Esophagus (tissue), 2 donors: ENCODE measurements around the gene PLEKHA6. TPM values are rescaled to one million over a fixed set of nuclear protein-coding genes. Genes with fewer than 3 reads are reported as not detected.

Source experiments
- H3K27ac ChIP-seq, 2 donors: one replicate each; pipeline ENCODE4 v1.5.1; 2013; ENCODE audit warnings: low read depth in 2 of 2, mild to moderate bottlenecking in 2 of 2, inconsistent platforms in 1 of 2, low read length in 1 of 2, moderate library complexity in 1 of 2
- H3K27me3 ChIP-seq, 2 donors: one replicate each; pipeline ENCODE4 v1.6.1; 2013; ENCODE audit warnings: low read length in 2 of 2, control low read depth in 1 of 2, mild to moderate bottlenecking in 1 of 2; ENCODE audit not compliant: insufficient read depth in 2 of 2, control insufficient read depth in 1 of 2
- H3K36me3 ChIP-seq, 2 donors: one replicate each; pipeline ENCODE4 v1.6.1; 2013; ENCODE audit warnings: low read length in 1 of 2; ENCODE audit not compliant: control insufficient read depth in 2 of 2, insufficient read depth in 2 of 2
- H3K4me1 ChIP-seq, 2 donors: one replicate each; pipeline ENCODE4 v1.6.1; 2013; ENCODE audit warnings: low read length in 1 of 2; ENCODE audit not compliant: control insufficient read depth in 2 of 2, insufficient read depth in 2 of 2
- H3K4me3 ChIP-seq, 2 donors: one replicate each; pipeline ENCODE4 v1.5.1; 2013; ENCODE audit warnings: low read length in 2 of 2, mild to moderate bottlenecking in 2 of 2, low read depth in 1 of 2, moderate library complexity in 1 of 2
- H3K9me3 ChIP-seq, 2 donors: one replicate each; pipeline ENCODE4 v1.6.1; 2013; ENCODE audit warnings: mild to moderate bottlenecking in 2 of 2, low read depth in 1 of 2, low read length in 1 of 2, moderate library complexity in 1 of 2; ENCODE audit not compliant: control insufficient read depth in 2 of 2, insufficient read depth in 1 of 2
- WGBS, 2 donors: extraction: QIAGEN DNeasy Blood & Tissue Kit; methylation state at CpG; one replicate each; pipeline ENCODE4 v1.1.7; 2013; 5-methylcytosine and 5-hydroxymethylcytosine counted together
- polyA plus RNA-seq, 2 donors: library from polyadenylated mRNA; stranded (reverse); fragments of 200-250 nt; gene quantifications; one replicate each; pipeline ENCODE4 v1.2.3, GENCODE V29; 2013
- donor health status: healthy with polysubstance abuse.
- donor health status: Bipolar disorder and iron deficiency.

The PLEKHA6 gene
- polyA plus RNA-seq, result 10 to 100 TPM; 11.0 to 36.3 TPM

- H3K27me3 ChIP-seq, result no peaks in the 10 kb centered on the region
- no peak within 1 kb of the TSS for H3K4me3 ChIP-seq
- WGBS, 2 donors, result 14 to 20% methylated on average over 20 of the region's 20 CpGs
- no peaks in the 10 kb centered on the region for H3K9me3 ChIP-seq
- H3K4me1 ChIP-seq, result peaks cover 0 to 3% of the 10 kb centered on the region in 2 donors
- H3K36me3 ChIP-seq, result no peaks in the 10 kb centered on the region
- H3K27ac ChIP-seq, result no peak within 1 kb of the TSS
Observed at GRCh38 chr1:204359474-204360255, at the start of gene PLEKHA6. TSS of gene PLEKHA6 (minus strand) at chr1:204359929. CDS start at chr1:204273727, 86,202 bp downstream.

DNA sequence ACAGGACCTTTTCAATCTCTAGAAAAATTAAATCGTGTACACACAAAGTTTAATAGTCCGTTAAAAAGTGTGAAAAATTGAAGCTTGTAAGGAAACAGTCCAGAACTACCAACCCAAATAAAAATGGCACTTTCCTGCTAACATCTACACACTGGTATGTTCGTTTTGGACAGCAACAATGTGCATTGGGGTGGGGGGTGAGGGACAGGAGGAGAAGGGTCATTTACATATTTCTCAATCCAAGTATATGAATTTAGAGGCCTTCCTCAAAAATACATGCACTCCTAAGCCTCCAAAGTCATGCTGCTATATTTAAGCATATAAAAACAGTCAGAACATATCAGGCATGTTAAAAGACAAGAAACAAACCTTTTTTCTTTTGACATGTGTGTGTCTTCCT, 49.4 kb upstream of the PLEKHA6 start:
- 0 to 1% methylated on average over 3 of the region's 3 CpGs for WGBS, 2 donors
- Histone ChIP-seq H3K4me3 (peak overlapping the region; percentile 93 to 97), H3K27ac (peak overlapping the region in 1 of 2 donors; percentile 24), H3K9me3 (no peaks in the 10 kb centered on the region), H3K36me3 (no peaks in the 10 kb centered on the region), H3K4me1 (no peaks in the 10 kb centered on the region), H3K27me3 (no peaks in the 10 kb centered on the region)

GRCh38 chr1:204408602-204409001, 48.9 kb upstream of the PLEKHA6 start:
- Histone ChIP-seq H3K27ac (no peak overlapping the region), H3K9me3 (no peaks in the 10 kb centered on the region), H3K27me3 (no peaks in the 10 kb centered on the region), H3K36me3 (no peaks in the 10 kb centered on the region), H3K4me3 (peak overlapping the region; percentile 47 to 93), H3K4me1 (no peaks in the 10 kb centered on the region)
- WGBS, 2 donors, result 3% methylated on average over 1 of the region's 1 CpG

DNA sequence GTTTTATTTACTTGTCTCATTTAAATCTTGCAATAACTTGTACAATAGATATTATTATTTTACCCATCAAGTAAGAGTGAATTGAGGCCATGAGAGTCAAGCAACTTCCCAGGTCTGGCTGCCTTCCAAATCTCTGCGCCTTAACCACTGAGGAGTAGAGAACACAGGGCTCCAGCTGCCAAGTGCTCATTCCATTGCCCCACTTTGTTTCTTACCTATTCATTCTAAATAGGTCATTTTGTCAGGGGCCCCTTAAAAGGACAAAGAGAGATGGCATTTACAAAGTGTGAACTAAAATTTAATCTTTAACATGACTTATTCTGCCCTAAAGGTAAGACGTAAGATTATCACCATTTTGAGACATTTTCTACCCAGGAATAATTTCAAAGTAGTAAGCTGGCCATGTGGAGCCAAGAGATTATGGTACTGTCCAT, 48.4 kb upstream of the PLEKHA6 start:
- peak overlapping the region; percentile 47 to 93 for H3K4me3 ChIP-seq
- no peaks in the 10 kb centered on the region for H3K36me3 ChIP-seq
- no peaks in the 10 kb centered on the region for H3K4me1 ChIP-seq
- no peak overlapping the region for H3K27ac ChIP-seq
- no peaks in the 10 kb centered on the region for H3K9me3 ChIP-seq
- 0 to 2% methylated on average over 2 of the region's 2 CpGs for WGBS, 2 donors
- H3K27me3 ChIP-seq, result no peaks in the 10 kb centered on the region

- Histone ChIP-seq H3K27me3 (no peaks in the 10 kb centered on the region), H3K4me3 (peak overlapping the region in 1 of 2 donors; percentile 93), H3K27ac (no peak overlapping the region), H3K36me3 (peaks cover 0 to 4% of the 10 kb centered on the region in 2 donors), H3K4me1 (no peaks in the 10 kb centered on the region), H3K9me3 (no peaks in the 10 kb centered on the region)
- 0 to 1% methylated on average over 3 of the region's 3 CpGs for WGBS, 2 donors
Observed at GRCh38 chr1:204407295-204407971, 47.7 kb upstream of the PLEKHA6 start.

GRCh38 chr1:204406621-204407020, 46.9 kb upstream of the PLEKHA6 start:
- Histone ChIP-seq H3K27me3 (no peaks in the 10 kb centered on the region), H3K9me3 (no peaks in the 10 kb centered on the region), H3K36me3 (peaks cover 0 to 4% of the 10 kb centered on the region in 2 donors), H3K27ac (no peak overlapping the region), H3K4me1 (no peaks in the 10 kb centered on the region), H3K4me3 (peak overlapping the region in 1 of 2 donors; percentile 41)
- WGBS, 2 donors, result 41 to 58% methylated on average over 4 of the region's 4 CpGs

GRCh38 chr1:204405988-204406387, 46.3 kb upstream of the PLEKHA6 start:
- H3K27ac ChIP-seq, result no peak overlapping the region

GRCh38 chr1:204404629-204405028, 44.9 kb upstream of the PLEKHA6 start:
- 54 to 62% methylated on average over 2 of the region's 2 CpGs for WGBS, 2 donors
- H3K9me3 ChIP-seq, result no peaks in the 10 kb centered on the region
- H3K27ac ChIP-seq, result no peak overlapping the region
- no peaks in the 10 kb centered on the region for H3K4me1 ChIP-seq
- no peaks in the 10 kb centered on the region for H3K27me3 ChIP-seq
- peaks cover 3 to 4% of the 10 kb centered on the region in 2 donors for H3K36me3 ChIP-seq
- no peak overlapping the region for H3K4me3 ChIP-seq

More at GRCh38 chr1:204405988-204406387, 46.3 kb upstream of the PLEKHA6 start:
- Histone ChIP-seq H3K9me3 (no peaks in the 10 kb centered on the region), H3K36me3 (peaks cover 0 to 4% of the 10 kb centered on the region in 2 donors), H3K4me1 (no peaks in the 10 kb centered on the region), H3K27me3 (no peaks in the 10 kb centered on the region), H3K4me3 (peak overlapping the region in 1 of 2 donors; percentile 5)
- 29 to 35% methylated on average over 2 of the region's 2 CpGs for WGBS, 2 donors

DNA sequence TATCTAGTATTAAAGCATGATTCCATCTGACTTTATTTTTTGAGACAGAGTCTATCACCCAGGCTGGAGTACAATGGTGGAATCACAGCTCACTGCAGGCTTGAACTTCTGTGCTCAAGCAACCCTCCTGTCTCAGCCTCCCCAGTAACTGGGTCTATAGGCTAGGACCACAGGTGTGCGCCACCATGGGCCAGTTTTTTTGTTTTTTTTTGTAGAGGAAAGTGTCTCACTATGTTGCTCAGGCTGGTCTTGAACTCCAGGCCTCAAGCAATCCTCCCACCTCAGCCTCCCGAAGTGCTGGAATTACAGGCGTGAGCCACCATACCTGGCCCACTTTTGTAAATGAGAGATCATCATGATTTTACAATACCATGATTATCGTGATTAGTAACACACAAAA, 42.7 kb upstream of the PLEKHA6 start:
- Histone ChIP-seq H3K27me3 (no peaks in the 10 kb centered on the region), H3K36me3 (peaks cover 3 to 4% of the 10 kb centered on the region in 2 donors), H3K4me1 (no peaks in the 10 kb centered on the region)

More for the DNA sequence above, 42.7 kb upstream of the PLEKHA6 start:
- H3K9me3 ChIP-seq, result no peaks in the 10 kb centered on the region
- H3K27ac ChIP-seq, result no peak overlapping the region
- no peak overlapping the region for H3K4me3 ChIP-seq
- WGBS, 2 donors, result 92 to 95% methylated on average over 4 of the region's 4 CpGs
